Liver (tissue), 3 donors: Measurements from ENCODE around the gene ACD.

Source experiments
- CTCF ChIP-seq: fragments of 150-350 bp; IDR thresholded peaks from 2 replicates; pipeline ENCODE4 v1.5.1; 2017; ENCODE audit warnings: improper control_type of control experiment, low read depth, low read length; ENCODE audit not compliant: missing input control
- EGR1 ChIP-seq, 2 donors: IDR thresholded peaks; 2 replicates each; pipeline ENCODE4 v1.6.1; 2016 to 2018; ENCODE audit warnings: antibody characterized with exemption in 2 of 2, low read depth in 2 of 2
- JUND ChIP-seq, 2 donors: IDR thresholded peaks; 2 replicates each; pipeline ENCODE4 v1.6.1; 2016; ENCODE audit warnings: antibody characterized with exemption in 2 of 2
- REST ChIP-seq: IDR thresholded peaks from 2 replicates; pipeline ENCODE4 v1.6.1; 2016; ENCODE audit warnings: antibody characterized with exemption, mild to moderate bottlenecking
- TAF1 ChIP-seq: conservative IDR thresholded peaks from 2 replicates; pipeline ENCODE4 v1.6.1; 2016; ENCODE audit warnings: antibody characterized with exemption, mild to moderate bottlenecking
- donor health status: healthy.
- donor health status: healthy.

GRCh38 chr16:67678354-67679023 lies 18.4 kb upstream of the ACD start:
- TF ChIP-seq REST: no peak
- no peak for TF ChIP-seq TAF1
- TF ChIP-seq CTCF: no peak
- TF ChIP-seq JUND (IDR thresholded peaks at IDR 0.05): no peak
- TF ChIP-seq EGR1 (IDR thresholded peaks at IDR 0.05; ENCODE audit: low read depth in 2 of 2): no peak
